MCF 10A (cell line): ENCODE results near the gene FAM222A. TPM values are rescaled to one million over a fixed set of nuclear protein-coding genes. Genes with fewer than 3 reads are reported as not detected.

Experiments
- BruUV-seq: library from RNA; stranded (reverse); fragments of 400-500 nt; replicated peaks from 2 replicates; lab custom pipeline; 2021; lab: Mats Ljungman, UMichigan
- CTCF ChIA-PET: fragments of 300-600 bp; sonication (Branson Sonifier 250); formaldehyde crosslinking; extraction: SDS; loops from one replicate; lab custom pipeline; 2021; ENCODE audit warnings: antibody characterized with exemption, inconsistent platforms; lab: Yijun Ruan, JAX
- POLR2A ChIA-PET: fragments of 300-600, 350-650 bp; sonication (Branson Sonifier 250); formaldehyde crosslinking; extraction: SDS; loops from one replicate; lab custom pipeline; 2020; ENCODE audit warnings: antibody characterized with exemption, inconsistent platforms; lab: Yijun Ruan, JAX
- DNase-seq: peaks from one replicate; pipeline ENCODE4 v3.0.0-alpha.2; 2018; ENCODE audit not compliant: unreplicated experiment
- H3K27ac Mint-ChIP-seq: one replicate; pipeline ENCODE4 v1.8.0; 2022; ENCODE audit warnings: mild to moderate bottlenecking, low read depth, mixed read lengths; ENCODE audit not compliant: unreplicated experiment
- H3K27me3 Mint-ChIP-seq: one replicate; pipeline ENCODE4 v1.8.0; 2022; ENCODE audit warnings: mixed read lengths; ENCODE audit not compliant: insufficient read depth, unreplicated experiment
- H3K36me3 Mint-ChIP-seq: one replicate; pipeline ENCODE4 v1.8.0; 2022; ENCODE audit warnings: mild to moderate bottlenecking, moderate library complexity, mixed read lengths; ENCODE audit not compliant: insufficient read depth, unreplicated experiment
- H3K4me1 Mint-ChIP-seq: one replicate; pipeline ENCODE4 v1.8.0; 2022; ENCODE audit warnings: mixed read lengths; ENCODE audit not compliant: insufficient read depth, unreplicated experiment
- H3K4me3 Mint-ChIP-seq: one replicate; pipeline ENCODE4 v1.8.0; 2022; ENCODE audit warnings: mild to moderate bottlenecking, moderate library complexity, mixed read lengths; ENCODE audit not compliant: unreplicated experiment
- H3K9me3 Mint-ChIP-seq: one replicate; pipeline ENCODE4 v1.8.0; 2022; ENCODE audit warnings: mixed read lengths; ENCODE audit not compliant: unreplicated experiment
- intact Hi-C: fragments of 100-400 bp; cut with micrococcal nuclease; formaldehyde crosslinking; loops from 2 replicates; pipeline ENCODE4 v1.14.1; 2022
- total RNA-seq: library from RNA; stranded (reverse); gene quantifications from 2 replicates; pipeline ENCODE4 v1.2.3, GENCODE V29; 2022
- TF ChIP-seq, protein P1 (sequence below): fragments of 200-600 bp; IDR thresholded peaks from one replicate; pipeline ENCODE4 v1.8.0; 2022; ENCODE audit warnings: antibody characterized with exemption, mild to moderate bottlenecking; ENCODE audit not compliant: unreplicated experiment

The FAM222A gene
- total RNA-seq, 1 experiment from 2014 or later = 0.19 TPM

DNA sequence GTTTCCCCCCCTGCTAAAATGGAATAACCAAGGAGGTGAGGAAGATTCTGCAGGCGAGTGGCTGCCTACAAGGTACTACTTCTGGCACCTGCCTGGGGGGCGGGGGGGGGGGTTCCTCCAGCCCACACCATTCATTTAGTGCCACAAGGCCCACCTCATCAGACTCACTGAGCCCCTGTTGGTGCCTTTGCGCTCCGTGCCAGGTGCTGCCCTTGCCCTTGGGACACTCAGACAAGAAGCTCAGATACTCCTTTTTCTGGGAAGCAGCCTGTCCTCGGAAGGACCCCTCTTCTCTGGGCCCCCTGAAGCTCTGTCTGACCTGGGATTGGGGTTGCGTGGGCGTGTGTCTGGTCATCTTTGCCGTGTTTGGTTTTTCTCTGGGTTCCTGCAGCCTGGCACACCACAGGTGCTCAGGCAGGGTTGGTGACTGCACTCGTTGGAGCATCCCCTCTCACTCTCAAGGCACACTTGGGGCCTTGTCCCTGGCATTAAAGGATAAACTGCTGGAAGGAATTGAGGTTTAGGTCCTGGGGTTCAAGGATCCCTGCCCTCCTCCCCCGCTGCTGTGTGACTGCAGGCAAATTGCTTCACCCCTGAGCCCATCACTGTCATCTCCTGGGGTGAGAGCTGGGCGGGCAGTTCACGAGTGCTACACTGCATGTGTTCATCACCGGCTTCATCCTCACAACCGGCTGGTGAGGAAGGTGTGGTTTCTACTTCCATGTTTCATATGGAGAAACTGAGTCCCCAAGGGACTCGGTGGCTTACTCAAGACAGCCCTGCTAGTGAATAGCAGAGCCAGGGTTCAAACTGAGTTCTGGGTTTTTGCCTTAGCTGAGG, 16.9 kb downstream of the FAM222A start:
- H3K4me3 Mint-ChIP-seq = no peak overlapping the region
- POLR2A ChIA-PET = no interaction called here
- H3K36me3 Mint-ChIP-seq = peaks cover 4% of the 10 kb centered on the region
- BruUV-seq = no TSS peak
- H3K27me3 Mint-ChIP-seq = no peaks in the 10 kb centered on the region
- no peaks in the 10 kb centered on the region for H3K9me3 Mint-ChIP-seq
- H3K27ac Mint-ChIP-seq = no peak overlapping the region
- intact Hi-C loops = no loop called here
- no peaks in the 10 kb centered on the region for H3K4me1 Mint-ChIP-seq
- DNase-seq = no peak
- CTCF ChIA-PET = no interaction called here
- TF ChIP-seq, protein P1, sequence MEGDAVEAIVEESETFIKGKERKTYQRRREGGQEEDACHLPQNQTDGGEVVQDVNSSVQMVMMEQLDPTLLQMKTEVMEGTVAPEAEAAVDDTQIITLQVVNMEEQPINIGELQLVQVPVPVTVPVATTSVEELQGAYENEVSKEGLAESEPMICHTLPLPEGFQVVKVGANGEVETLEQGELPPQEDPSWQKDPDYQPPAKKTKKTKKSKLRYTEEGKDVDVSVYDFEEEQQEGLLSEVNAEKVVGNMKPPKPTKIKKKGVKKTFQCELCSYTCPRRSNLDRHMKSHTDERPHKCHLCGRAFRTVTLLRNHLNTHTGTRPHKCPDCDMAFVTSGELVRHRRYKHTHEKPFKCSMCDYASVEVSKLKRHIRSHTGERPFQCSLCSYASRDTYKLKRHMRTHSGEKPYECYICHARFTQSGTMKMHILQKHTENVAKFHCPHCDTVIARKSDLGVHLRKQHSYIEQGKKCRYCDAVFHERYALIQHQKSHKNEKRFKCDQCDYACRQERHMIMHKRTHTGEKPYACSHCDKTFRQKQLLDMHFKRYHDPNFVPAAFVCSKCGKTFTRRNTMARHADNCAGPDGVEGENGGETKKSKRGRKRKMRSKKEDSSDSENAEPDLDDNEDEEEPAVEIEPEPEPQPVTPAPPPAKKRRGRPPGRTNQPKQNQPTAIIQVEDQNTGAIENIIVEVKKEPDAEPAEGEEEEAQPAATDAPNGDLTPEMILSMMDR = no peak

DNA sequence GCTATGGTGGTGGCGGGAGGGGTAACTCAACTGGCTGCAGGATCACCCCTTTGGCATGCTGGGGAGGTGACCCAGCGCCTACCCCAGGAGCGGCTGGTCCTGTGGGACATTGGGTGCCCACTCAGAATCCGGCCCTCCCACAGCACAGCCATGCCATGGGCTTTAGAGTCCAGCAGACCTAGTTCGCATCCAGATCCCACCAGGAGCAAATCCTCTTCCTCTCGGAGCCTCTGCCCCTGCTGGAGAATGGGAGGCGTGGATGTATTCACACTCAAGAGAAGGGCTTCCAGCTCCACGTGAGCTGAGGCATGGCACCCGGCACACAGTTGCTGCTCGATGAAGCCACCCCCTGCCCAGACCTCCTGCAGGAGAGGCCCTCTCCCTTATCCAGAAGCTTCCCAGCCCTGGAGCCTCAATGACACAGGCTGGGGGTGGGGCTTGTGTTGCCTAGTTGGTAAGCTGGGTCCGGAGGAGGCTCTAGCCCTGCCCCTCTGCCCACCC, 17.7 kb downstream of the FAM222A start:
- Mint-ChIP-seq H3K27ac (no peak overlapping the region), H3K9me3 (no peaks in the 10 kb centered on the region), H3K27me3 (no peaks in the 10 kb centered on the region), H3K4me3 (no peak overlapping the region), H3K36me3 (peaks cover 4% of the 10 kb centered on the region), H3K4me1 (no peaks in the 10 kb centered on the region)
- ChIA-PET POLR2A (no interaction called here), CTCF (no interaction called here)
- BruUV-seq = no TSS peak
- intact Hi-C loops = no loop called here
- TF ChIP-seq, protein P1 = no peak
- DNase-seq = no peak

- peaks cover 4% of the 10 kb centered on the region for H3K36me3 Mint-ChIP-seq
- no peak for DNase-seq
- TF ChIP-seq, protein P1 = no peak
- H3K9me3 Mint-ChIP-seq = no peaks in the 10 kb centered on the region
- H3K27me3 Mint-ChIP-seq = no peaks in the 10 kb centered on the region
- no peak overlapping the region for H3K4me3 Mint-ChIP-seq
- intact Hi-C loops = no loop called here
- no peak overlapping the region for H3K27ac Mint-ChIP-seq
- no TSS peak for BruUV-seq
- ChIA-PET POLR2A (no interaction called here), CTCF (no interaction called here)
- no peaks in the 10 kb centered on the region for H3K4me1 Mint-ChIP-seq
These were observed 18.2 kb downstream of the FAM222A start for GRCh38 chr12:109731806-109732205.

DNA sequence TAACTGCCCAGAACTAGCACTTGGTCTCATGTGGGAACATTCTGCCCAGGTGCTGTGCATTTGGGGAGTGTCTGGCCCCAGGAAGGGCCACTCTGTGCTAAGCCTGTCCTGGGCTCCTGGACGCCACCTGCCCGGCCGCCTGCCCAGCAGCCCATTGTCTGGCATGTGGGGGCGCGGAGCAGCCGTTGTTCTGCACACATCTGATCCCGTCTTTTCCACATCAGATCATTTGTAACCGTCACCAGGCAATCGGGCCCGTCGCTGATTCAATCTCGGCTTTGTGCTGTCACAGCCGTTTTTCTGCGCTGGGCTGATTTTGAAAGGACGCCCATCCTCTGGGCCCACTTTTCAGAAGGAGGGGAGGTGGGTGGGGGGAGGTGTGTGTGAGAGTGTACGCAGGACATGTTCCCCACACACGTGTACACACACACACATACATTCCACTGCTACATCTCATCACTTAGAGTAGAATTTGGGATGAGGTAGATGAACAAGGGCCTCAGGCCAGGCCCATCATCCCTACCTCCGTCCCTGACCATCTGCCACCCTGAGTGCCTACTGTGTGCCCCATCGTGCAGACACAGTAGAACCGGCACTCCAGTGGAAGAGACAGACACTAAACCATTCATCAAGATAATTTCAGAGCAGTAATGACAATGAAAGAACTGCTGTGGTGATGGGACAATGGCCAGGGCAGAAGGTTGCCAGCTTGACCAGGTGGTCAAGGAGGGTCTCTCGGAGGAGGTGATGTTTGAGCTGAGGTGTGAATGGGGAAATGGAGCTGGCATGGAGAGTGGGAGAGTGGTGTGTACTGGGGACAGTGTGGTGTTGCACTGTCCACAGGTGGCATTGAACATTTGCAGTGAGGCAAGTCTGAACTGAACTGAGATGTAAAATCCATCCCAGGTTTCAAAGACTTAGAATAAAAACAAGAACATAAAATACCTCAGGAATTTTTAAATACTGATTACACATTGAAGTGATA, 19.0 kb downstream of the FAM222A start:
- CTCF ChIA-PET = interaction anchor here (0.7 kb wide), 1 partner anchor 1196 kb away, joined by 3 read pairs; no protein-coding TSS in a partner anchor
- Mint-ChIP-seq H3K27me3 (no peaks in the 10 kb centered on the region), H3K4me1 (no peaks in the 10 kb centered on the region), H3K9me3 (no peaks in the 10 kb centered on the region), H3K27ac (no peak overlapping the region), H3K4me3 (no peak overlapping the region), H3K36me3 (peaks cover 4% of the 10 kb centered on the region)
- intact Hi-C loops = no loop called here
- POLR2A ChIA-PET = no interaction called here
- BruUV-seq = no TSS peak
- DNase-seq = no peak
- TF ChIP-seq, protein P1 = no peak
